ENCODE results near the gene MVK.

GRCh38 chr12:109533487-109533740, 40.2 kb upstream of the MVK start:
- no peak for TF ChIP-seq CTCF (IDR thresholded peaks at IDR 0.05; ENCODE audit: low read depth, low read length)
- TF ChIP-seq MYC (IDR thresholded peaks at IDR 0.05; ENCODE audit: low read depth, low read length), result no peak
- TF ChIP-seq MAX (IDR thresholded peaks at IDR 0.05; ENCODE audit: low read depth, low read length), result no peak

Data from NB4 (cell line).